Measurements from ENCODE around the gene PKNOX2.

Gene PKNOX2

GRCh38 chr11:125443767-125444311 lies 279.3 kb downstream of the PKNOX2 start:
- H3K27ac ChIP-seq (ENCODE audit: low read length): no peak overlapping the region
- H2AFZ ChIP-seq (ENCODE audit: low read depth, low read length): peak overlapping the region; percentile 46; the same call in 1 of the 2 replicates
- H3K9ac ChIP-seq (ENCODE audit: low read length): no peak overlapping the region
- 0 out of 2 replicates have a peak overlapping the region, but pooled peaks have one; percentile 12 for H3K4me2 ChIP-seq (ENCODE audit: low read length)
- H3K36me3 ChIP-seq (replicated peaks; ENCODE audit: low read depth, low read length): no peaks in the 10 kb centered on the region
- no peaks in the 10 kb centered on the region for H3K79me2 ChIP-seq (ENCODE audit: low read length)
- no peak overlapping the region for H3K4me3 ChIP-seq (ENCODE audit: low read length)
- no peaks in the 10 kb centered on the region for H3K4me1 ChIP-seq (ENCODE audit: low read length)
- TF ChIP-seq EZH2phosphoT487 (IDR thresholded peaks at IDR 0.05; ENCODE audit: low read depth) (no peak), CTCF (IDR thresholded peaks at IDR 0.05; ENCODE audit: low read depth, low read length) (no peak)
- H4K20me1 ChIP-seq (ENCODE audit: insufficient read depth, low read length): no peaks in the 10 kb centered on the region
- peaks cover 12% of the 10 kb centered on the region for H3K27me3 ChIP-seq (ENCODE audit: low read depth, low read length)
- no peaks in the 10 kb centered on the region for H3K9me3 ChIP-seq (ENCODE audit: insufficient read depth, low read length)

- H3K79me2 ChIP-seq (ENCODE audit: low read length): no peaks in the 10 kb centered on the region
- H3K36me3 ChIP-seq (replicated peaks; ENCODE audit: low read depth, low read length): no peaks in the 10 kb centered on the region
- no peaks in the 10 kb centered on the region for H4K20me1 ChIP-seq (ENCODE audit: insufficient read depth, low read length)
- no peak overlapping the region for H3K4me2 ChIP-seq (ENCODE audit: low read length)
- H3K9me3 ChIP-seq (ENCODE audit: insufficient read depth, low read length): no peaks in the 10 kb centered on the region
- TF ChIP-seq EZH2phosphoT487 (IDR thresholded peaks at IDR 0.05; ENCODE audit: low read depth) (no peak), CTCF (IDR thresholded peaks at IDR 0.05; ENCODE audit: low read depth, low read length) (no peak)
- H3K4me3 ChIP-seq (ENCODE audit: low read length): no peak overlapping the region
- H2AFZ ChIP-seq (ENCODE audit: low read depth, low read length): no peak overlapping the region
- no peak overlapping the region for H3K27ac ChIP-seq (ENCODE audit: low read length)
- no peaks in the 10 kb centered on the region for H3K4me1 ChIP-seq (ENCODE audit: low read length)
- H3K27me3 ChIP-seq (ENCODE audit: low read depth, low read length): peaks cover 4% of the 10 kb centered on the region; the same call in 1 of the 2 replicates
- H3K9ac ChIP-seq (ENCODE audit: low read length): no peak overlapping the region
Measured at GRCh38 chr11:125445731-125446130, 281.2 kb downstream of the PKNOX2 start.

- no peak overlapping the region for H3K4me3 ChIP-seq (ENCODE audit: low read length)
- no peaks in the 10 kb centered on the region for H3K9me3 ChIP-seq (ENCODE audit: insufficient read depth, low read length)
- no peak overlapping the region for H2AFZ ChIP-seq (ENCODE audit: low read depth, low read length)
- no peaks in the 10 kb centered on the region for H3K36me3 ChIP-seq (replicated peaks; ENCODE audit: low read depth, low read length)
- 0 out of 2 replicates have a peak, but pooled peaks cover 2% of the 10 kb centered on the region for H3K4me1 ChIP-seq (ENCODE audit: low read length)
- TF ChIP-seq CTCF (IDR thresholded peaks at IDR 0.05; ENCODE audit: low read depth, low read length) (no peak), EZH2phosphoT487 (IDR thresholded peaks at IDR 0.05; ENCODE audit: low read depth) (no peak)
- no peaks in the 10 kb centered on the region for H4K20me1 ChIP-seq (ENCODE audit: insufficient read depth, low read length)
- H3K4me2 ChIP-seq (ENCODE audit: low read length): no peak overlapping the region
- no peaks in the 10 kb centered on the region for H3K79me2 ChIP-seq (ENCODE audit: low read length)
- H3K27me3 ChIP-seq (ENCODE audit: low read depth, low read length): peaks cover 4% of the 10 kb centered on the region; the same call in 1 of the 2 replicates
- no peak overlapping the region for H3K27ac ChIP-seq (ENCODE audit: low read length)
- no peak overlapping the region for H3K9ac ChIP-seq (ENCODE audit: low read length)
Measured at GRCh38 chr11:125446279-125446678, 281.7 kb downstream of the PKNOX2 start.

- Histone ChIP-seq H3K79me2 (ENCODE audit: low read length) (no peaks in the 10 kb centered on the region), H4K20me1 (ENCODE audit: insufficient read depth, low read length) (no peaks in the 10 kb centered on the region), H2AFZ (ENCODE audit: low read depth, low read length) (no peak overlapping the region), H3K4me3 (ENCODE audit: low read length) (no peak overlapping the region), H3K9me3 (ENCODE audit: insufficient read depth, low read length) (no peaks in the 10 kb centered on the region), H3K27ac (ENCODE audit: low read length) (no peak overlapping the region), H3K4me2 (ENCODE audit: low read length) (no peak overlapping the region), H3K27me3 (ENCODE audit: low read depth, low read length) (0 out of 2 replicates have a peak, but pooled peaks cover 4% of the 10 kb centered on the region), H3K4me1 (ENCODE audit: low read length) (0 out of 2 replicates have a peak, but pooled peaks cover 6% of the 10 kb centered on the region), H3K9ac (ENCODE audit: low read length) (no peak overlapping the region), H3K36me3 (replicated peaks; ENCODE audit: low read depth, low read length) (no peaks in the 10 kb centered on the region)
- TF ChIP-seq CTCF (IDR thresholded peaks at IDR 0.05; ENCODE audit: low read depth, low read length) (no peak), EZH2phosphoT487 (IDR thresholded peaks at IDR 0.05; ENCODE audit: low read depth) (no peak)
Measured at GRCh38 chr11:125447721-125448120, 283.2 kb downstream of the PKNOX2 start.
